ENCODE results near the gene FUNDC2.
A peak's percentile ranks its signal among the peaks of the same experiment; 100 is the strongest.

The FUNDC2 gene

DNA sequence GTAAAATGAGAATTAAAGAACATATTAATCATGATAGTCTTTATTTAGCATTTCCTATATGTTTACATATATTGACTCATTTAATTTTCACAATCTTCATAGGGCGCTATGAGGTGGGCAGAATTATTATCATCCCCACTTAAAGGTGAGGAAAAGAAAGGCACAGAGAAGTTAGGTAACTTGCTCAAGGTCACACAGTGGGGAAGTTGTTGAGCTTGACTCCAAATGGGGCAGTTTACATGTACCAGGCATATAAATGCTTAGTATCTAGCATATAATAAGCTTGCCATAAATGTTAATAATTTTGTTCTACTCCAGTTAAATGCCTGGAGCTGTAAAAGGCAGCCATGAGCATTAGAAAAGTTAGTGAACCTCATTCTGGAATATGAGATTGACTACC, 42.8 kb downstream of the FUNDC2 start:
- DNase-seq (ENCODE audit: low read depth), result no peak

DNA sequence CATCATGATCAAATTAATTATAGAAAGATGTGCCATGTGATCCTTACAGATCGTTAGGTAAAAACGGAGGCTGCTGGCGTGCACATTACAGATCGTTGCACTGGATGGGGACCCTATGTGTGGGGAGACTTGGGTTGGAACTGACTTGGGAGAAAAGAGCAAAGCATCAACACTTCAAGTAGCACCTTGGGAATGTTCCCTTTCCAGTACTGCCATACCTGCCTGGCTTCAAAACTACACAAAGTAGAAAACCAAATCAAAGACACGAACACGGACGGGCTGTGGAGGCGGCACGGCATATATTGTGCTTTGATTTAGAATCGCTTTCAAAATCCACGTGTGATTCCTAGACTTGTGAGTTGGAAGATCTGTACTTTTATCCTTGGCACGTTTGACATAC, 43.4 kb downstream of the FUNDC2 start:
- DNase-seq (ENCODE audit: low read depth), result no peak

DNA sequence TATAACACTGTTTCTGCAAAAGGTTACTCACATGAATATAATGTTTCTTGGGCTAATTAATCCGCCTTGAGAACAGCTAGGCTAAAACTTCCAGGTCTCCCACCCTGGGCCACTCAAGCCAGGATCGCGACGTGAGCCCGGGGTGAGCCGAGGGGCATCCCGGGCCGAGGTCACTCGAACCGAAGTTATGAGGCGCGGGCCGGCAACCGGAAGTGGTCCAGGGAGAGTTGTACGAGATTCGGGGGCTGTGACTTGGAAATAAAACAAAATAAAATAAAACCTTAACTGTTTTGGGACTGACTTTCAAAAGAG, 44.0 kb downstream of the FUNDC2 start:
- DNase-seq (ENCODE audit: low read depth), result no peak

- peak; percentile 76 for DNase-seq (ENCODE audit: low read depth)
Observed at GRCh38 chrX:155070975-155071693, 44.5 kb downstream of the FUNDC2 start, which contains the start of the genes BRCC3, CMC4 and MTCP1. TSS of gene BRCC3 (plus strand) at chrX:155071508. CDS start at chrX:155071528, 20 bp downstream. TSS of gene CMC4 (minus strand) at chrX:155071136. CDS start at chrX:155064023, 7,113 bp downstream. TSS of gene MTCP1 (minus strand) at chrX:155071136. CDS start at chrX:155066010, 5,126 bp downstream.

- no peak for DNase-seq (ENCODE audit: low read depth)
Observed at GRCh38 chrX:155071694-155072280, 45.1 kb downstream of the FUNDC2 start.

DNA sequence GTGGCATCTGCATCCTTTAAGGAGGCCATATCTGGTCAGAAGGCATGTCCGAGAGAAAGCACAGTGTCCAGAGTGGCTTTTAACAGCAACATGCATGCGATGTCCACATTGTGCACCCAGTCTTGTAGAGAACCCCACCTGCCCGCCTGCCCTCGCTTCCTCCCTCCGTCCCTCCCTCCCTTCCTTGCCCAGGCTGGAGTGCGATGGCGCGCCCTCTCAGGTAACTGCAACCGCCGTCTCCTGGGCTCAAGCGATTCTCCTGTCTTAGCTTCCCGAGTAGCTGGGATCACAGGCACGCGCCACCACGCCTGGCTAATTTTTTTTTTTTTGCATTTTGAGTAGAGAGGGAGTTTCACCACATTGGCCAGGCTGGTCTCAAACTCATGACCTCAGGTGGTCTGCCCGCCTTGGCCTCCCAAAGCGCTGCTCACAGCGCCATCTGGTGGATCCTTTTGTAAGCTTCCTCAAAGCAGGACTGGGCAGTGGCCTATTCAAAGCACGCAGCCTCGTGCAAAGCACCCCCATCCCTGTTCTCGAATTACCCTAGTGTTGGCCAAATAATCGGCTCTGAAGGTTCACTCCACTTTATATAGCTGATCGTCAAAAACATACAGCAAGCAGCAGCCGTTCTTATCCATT, 59.7 kb downstream of the FUNDC2 start:
- DNase-seq (ENCODE audit: low read depth), result peak; percentile 14

DNA sequence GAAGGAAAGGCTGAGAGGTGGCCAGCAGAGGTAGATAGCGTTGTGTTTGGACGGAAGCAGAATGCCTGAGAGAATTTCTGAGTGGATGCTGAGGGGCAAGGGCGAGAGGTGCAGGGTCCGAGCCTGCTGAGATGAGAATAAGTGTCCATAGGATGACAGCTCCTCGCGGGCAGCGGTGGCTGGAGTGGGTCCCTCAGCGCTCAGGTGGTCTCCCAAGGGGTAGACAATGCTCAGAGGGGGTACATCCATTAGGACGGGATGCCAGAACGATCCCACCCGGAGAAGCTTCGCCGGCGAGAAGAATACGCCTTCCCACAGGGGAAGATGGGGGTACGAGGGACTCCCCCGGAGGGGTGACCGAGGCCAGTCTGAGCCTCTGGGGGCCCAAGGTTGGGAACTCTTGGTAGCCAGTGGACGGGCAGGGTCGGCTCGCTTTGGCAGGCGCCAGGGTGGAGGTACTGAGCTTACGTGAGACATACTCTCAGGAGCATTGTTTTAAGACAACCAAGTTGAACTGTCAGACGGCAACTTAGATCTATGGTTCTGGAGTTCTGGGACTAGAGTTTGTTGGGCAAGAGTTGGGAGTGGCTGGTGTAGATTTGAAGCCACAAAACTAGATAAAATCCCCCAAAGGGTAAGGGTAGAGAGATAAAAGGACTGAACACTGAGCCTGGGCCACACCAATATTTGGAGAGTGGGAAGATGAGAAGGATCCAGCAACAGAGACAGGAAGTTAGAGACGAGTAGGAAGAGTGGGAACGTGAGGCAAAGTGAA, 60.5 kb downstream of the FUNDC2 start:
- DNase-seq (ENCODE audit: low read depth), result no peak

DNA sequence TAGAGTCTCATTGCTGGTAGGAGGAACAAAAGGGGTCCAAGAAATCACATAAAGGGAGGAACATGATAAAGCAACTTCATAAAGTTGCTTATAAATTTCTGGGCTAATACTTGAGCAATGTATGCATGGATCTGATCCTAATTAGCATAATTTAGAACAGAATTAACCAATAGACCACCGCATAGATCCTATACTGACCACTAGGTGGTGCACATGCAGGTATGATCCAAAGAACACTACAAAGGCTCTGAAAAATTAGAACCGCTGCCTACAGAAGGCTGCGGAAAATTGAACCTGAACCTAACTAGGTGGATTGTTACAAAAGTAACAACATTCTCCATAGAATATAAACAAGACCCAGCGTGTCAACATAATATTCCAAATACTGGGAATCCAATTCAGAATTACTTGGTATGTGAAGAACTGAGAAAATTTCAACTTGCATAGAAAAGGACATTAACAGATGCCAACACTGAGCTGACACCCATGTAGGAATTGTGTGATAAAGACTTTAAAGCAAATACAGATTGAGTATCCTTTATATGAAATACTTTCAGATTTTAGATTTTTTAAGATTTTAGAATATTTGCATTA, 67.9 kb downstream of the FUNDC2 start:
- peak; percentile 15 for DNase-seq (ENCODE audit: low read depth)

- no peak for DNase-seq (ENCODE audit: low read depth)
Observed at GRCh38 chrX:155105919-155106318, 79.3 kb downstream of the FUNDC2 start.

GRCh38 chrX:155108427-155108826, 81.8 kb downstream of the FUNDC2 start:
- DNase-seq (ENCODE audit: low read depth), result no peak
